Fibroblast of villous mesenchyme (primary cell): Measurements from ENCODE around the gene GPR137C. TPM values are rescaled to one million over a fixed set of nuclear protein-coding genes. Genes with fewer than 3 reads are reported as not detected.

Experiments
- DNase-seq: peaks from one replicate; pipeline ENCODE4 v3.0.0-alpha.2; 2010; ENCODE audit warnings: low read depth
- H3K4me3 ChIP-seq: 2 replicates; pipeline ENCODE4 v1.5.1; 2011; ENCODE audit warnings: low read depth, mild to moderate bottlenecking, low read length
- total RNA-seq: library from RNA; depleted of rRNA; stranded (reverse); fragments of >200 nt; gene quantifications from 2 replicates; pipeline ENCODE4 v1.2.3, GENCODE V29; 2012
- TF ChIP-seq, protein P1 (sequence below): IDR thresholded peaks from 2 replicates; pipeline ENCODE4 v1.5.1; 2012; ENCODE audit warnings: low read depth, mild to moderate bottlenecking, low read length; ENCODE audit not compliant: insufficient read depth

Gene GPR137C
- total RNA-seq, 1 donor, result 0.43 TPM

GRCh38 chr14:52531481-52531880 is 21.2 kb upstream of the GPR137C start:
- TF ChIP-seq, protein P1, sequence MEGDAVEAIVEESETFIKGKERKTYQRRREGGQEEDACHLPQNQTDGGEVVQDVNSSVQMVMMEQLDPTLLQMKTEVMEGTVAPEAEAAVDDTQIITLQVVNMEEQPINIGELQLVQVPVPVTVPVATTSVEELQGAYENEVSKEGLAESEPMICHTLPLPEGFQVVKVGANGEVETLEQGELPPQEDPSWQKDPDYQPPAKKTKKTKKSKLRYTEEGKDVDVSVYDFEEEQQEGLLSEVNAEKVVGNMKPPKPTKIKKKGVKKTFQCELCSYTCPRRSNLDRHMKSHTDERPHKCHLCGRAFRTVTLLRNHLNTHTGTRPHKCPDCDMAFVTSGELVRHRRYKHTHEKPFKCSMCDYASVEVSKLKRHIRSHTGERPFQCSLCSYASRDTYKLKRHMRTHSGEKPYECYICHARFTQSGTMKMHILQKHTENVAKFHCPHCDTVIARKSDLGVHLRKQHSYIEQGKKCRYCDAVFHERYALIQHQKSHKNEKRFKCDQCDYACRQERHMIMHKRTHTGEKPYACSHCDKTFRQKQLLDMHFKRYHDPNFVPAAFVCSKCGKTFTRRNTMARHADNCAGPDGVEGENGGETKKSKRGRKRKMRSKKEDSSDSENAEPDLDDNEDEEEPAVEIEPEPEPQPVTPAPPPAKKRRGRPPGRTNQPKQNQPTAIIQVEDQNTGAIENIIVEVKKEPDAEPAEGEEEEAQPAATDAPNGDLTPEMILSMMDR, result no peak
- H3K4me3 ChIP-seq, result no peak overlapping the region
- DNase-seq, result no peak

- H3K4me3 ChIP-seq, result no peak overlapping the region
- DNase-seq, result no peak
- TF ChIP-seq, protein P1, result no peak
Observed at GRCh38 chr14:52536269-52536668, 16.4 kb upstream of the GPR137C start.

DNA sequence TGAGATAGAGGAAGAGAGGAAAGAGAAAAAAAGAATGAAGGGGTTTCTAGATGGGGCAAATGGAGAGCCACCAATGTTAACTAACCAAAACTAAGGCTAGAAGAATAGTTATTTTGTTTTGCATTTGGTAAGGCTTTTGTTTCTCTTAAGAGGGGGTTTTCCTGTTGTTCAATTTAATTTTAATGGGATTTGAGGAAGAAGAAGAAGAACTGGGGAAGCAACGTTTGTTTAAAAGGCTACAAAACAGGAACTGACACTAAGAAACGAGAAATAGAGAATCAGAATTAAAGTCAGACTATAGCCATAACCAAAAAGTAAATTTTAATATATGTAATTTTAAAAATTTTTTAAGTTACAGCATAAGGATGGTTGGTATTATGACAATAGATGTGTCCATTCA is 14.0 kb upstream of the GPR137C start:
- DNase-seq, result no peak
- TF ChIP-seq, protein P1, result no peak
- H3K4me3 ChIP-seq, result no peak overlapping the region

DNA sequence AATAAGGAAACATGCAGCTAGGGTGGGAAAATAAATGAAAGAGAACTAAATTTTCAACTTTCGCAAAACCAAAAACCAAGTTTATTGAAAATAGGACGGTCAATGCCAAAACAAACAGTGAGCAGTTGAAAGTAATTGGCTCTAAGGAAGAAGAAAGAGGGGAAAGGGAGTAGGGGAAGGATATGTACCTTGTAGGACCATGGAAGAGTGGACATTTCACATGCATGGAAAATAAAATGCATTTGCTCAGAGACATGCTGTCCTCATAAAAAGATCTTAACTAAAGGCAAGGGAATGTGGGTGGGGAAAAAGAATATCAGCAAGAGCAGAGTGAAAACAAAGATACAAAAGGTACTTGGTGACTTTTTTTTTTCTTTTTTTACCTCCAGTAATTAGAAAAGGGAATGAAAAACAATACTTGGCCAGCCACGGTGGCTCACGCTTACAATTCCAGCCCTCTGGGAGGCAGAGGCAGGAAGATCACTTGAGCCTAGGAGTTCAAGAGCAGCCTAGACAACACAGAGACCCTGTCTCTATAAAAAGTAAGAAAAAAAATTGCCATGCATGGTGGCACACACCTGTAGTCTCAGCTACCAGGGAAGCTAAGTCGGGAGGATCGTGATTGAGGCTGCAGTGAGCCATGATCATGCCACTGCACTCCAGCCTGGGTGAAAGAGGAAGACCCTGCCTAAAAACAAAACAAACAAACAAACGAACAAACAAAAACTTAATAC is 6.9 kb upstream of the GPR137C start:
- no peak overlapping the region for H3K4me3 ChIP-seq
- TF ChIP-seq, protein P1, result no peak
- no peak for DNase-seq

DNA sequence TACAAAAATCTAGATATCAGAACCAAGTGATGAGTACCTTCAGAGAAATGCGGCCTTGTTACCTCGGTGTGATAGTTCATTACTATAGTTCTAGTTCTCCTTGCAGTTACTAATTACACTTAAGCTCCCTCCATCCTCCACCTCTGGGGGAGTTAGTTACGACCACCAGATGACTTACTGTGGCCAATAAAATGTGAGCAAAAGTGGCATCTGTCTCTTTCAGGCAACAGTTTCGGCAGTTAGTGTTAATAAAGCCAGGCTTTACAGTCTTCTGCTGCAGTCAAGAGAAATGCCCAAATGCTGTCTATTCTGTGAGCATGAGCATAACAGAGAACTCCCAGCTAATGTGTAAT is 6.3 kb upstream of the GPR137C start:
- no peak overlapping the region for H3K4me3 ChIP-seq
- no peak for DNase-seq
- TF ChIP-seq, protein P1, result no peak

GRCh38 chr14:52547027-52547426 is 5.6 kb upstream of the GPR137C start:
- no peak for DNase-seq
- no peak overlapping the region for H3K4me3 ChIP-seq
- TF ChIP-seq, protein P1, result no peak

- H3K4me3 ChIP-seq, result no peak overlapping the region
- no peak for DNase-seq
- TF ChIP-seq, protein P1, result no peak
Observed at GRCh38 chr14:52547526-52547925, 5.1 kb upstream of the GPR137C start.
